Pancreas (tissue), 10 donors: ENCODE data around the gene SLC35B2. TPM values are rescaled to one million over a fixed set of nuclear protein-coding genes. Genes with fewer than 3 reads are reported as not detected.

Experiments
- ATAC-seq, 4 donors: fragments of 200-7000 bp; cut with Tn5 transposase; one replicate each; pipeline versions ENCODE4 v1.8.0 to v1.9.1; 2020; ENCODE audit warnings: mild to moderate bottlenecking in 4 of 4, moderate library complexity in 4 of 4
- DNase-seq, 6 donors: peaks; one replicate each; pipeline ENCODE4 v3.0.0-alpha.2; 2020
- FAIRE-seq: peaks from 2 replicates; lab custom pipeline; 2012; peaks lifted over from hg19 to GRCh38; lab: Jason Lieb, UNC
- H3K27ac ChIP-seq, 4 donors: fragments of 200-600 bp; sonication (generic); 1 replicate in 3 of 4; 2 replicates in 1 of 4; pipeline versions ENCODE4 v1.5.0 to v1.8.0; 2020
- H3K27me3 ChIP-seq, 4 donors: fragments of 200-600 bp; one replicate each; pipeline ENCODE4 v1.8.0; 2021
- H3K36me3 ChIP-seq, 3 donors: fragments of 200-600 bp; sonication (generic) in 1 of 3; one replicate each; pipeline versions ENCODE4 v1.5.0 to v1.8.0; 2020 to 2021
- H3K4me1 ChIP-seq, 3 donors: fragments of 200-600 bp; one replicate each; pipeline ENCODE4 v1.8.0; 2021
- H3K4me3 ChIP-seq, 4 donors: fragments of 200-600 bp; sonication (generic) in 2 of 4; one replicate each; pipeline versions ENCODE4 v1.5.0 to v1.8.0; 2020 to 2021
- H3K9me3 ChIP-seq, 4 donors: fragments of 200-600 bp; one replicate each; pipeline ENCODE4 v1.8.0; 2021
- CTCF ChIP-seq, 4 donors: fragments of 200-600 bp; sonication (generic) in 3 of 4; IDR thresholded peaks; one replicate each; pipeline versions ENCODE4 v1.5.0 to v1.8.0; 2021; ENCODE audit warnings: antibody characterized with exemption in 4 of 4
- WGBS, 2 donors: extraction: QIAGEN DNeasy Blood & Tissue Kit; methylation state at CpG; one replicate each; pipeline ENCODE4 v1.1.7; 2013; 5-methylcytosine and 5-hydroxymethylcytosine counted together
- intact Hi-C, 3 donors: fragments of 100-400 bp; cut with DNase I; formaldehyde crosslinking; loops; one replicate each; pipeline versions ENCODE4 v1.11.1 to v1.14.2; 2022
- polyA plus RNA-seq, 2 donors: library from polyadenylated mRNA; stranded (reverse); fragments of 200-250 nt; gene quantifications; one replicate each; pipeline ENCODE4 v1.2.3, GENCODE V29; 2013
- total RNA-seq, 6 donors: library from RNA; stranded (reverse); fragmentation: NEBNext Ultra II Directional in 4 of 6; extraction: Animal tissue kit (Norgen Biotek cat#: 25700) in 4 of 6; gene quantifications; one replicate each; pipeline versions ENCODE4 v1.2.1 to v1.2.4, GENCODE V29; 2021 to 2023
- donor health status: healthy with polysubstance abuse.
- donor health status: DM: no; HTN: no; CAD: no; lungs with moderate emphysema.
- donor health status: DM: no; HTN: no; CAD: no.
- donor health status: control.
- donor health status: control.
- donor health status: Bipolar disorder and iron deficiency.
- donor health status: DM: yes; HTN: yes; CAD: no.
- donor health status: DM: no; HTN: no; CAD: no.
- donor health status: DM: no; HTN: no; CAD: no.
- donor health status: DM: yes; HTN: yes; CAD: no.

Gene SLC35B2
- total and polyA plus RNA-seq, 8 donors, result 10.8 to 30.4 (median 20.5) TPM

- Histone ChIP-seq H3K36me3 (peaks cover 11 to 48% (median 42%) of the 10 kb centered on the region in 3 donors), H3K27me3 (no peaks in the 10 kb centered on the region), H3K4me1 (peaks cover 6 to 26% (median 17%) of the 10 kb centered on the region in 3 donors), H3K9me3 (no peaks in the 10 kb centered on the region), H3K4me3 (peak overlapping the region in 3 of 4 donors; percentile 62 to 89 (median 83)), H3K27ac (peak overlapping the region in 2 of 4 donors; percentile 100)
- DNase-seq (no peak), ATAC-seq (no peak), FAIRE-seq (no peak)
- TF ChIP-seq CTCF (IDR thresholded peaks at IDR 0.05), result no peak
- WGBS, 2 donors, result 5 to 8% methylated on average over 1 of the region's 1 CpG
- intact Hi-C loops, result no loop called here
Measured at GRCh38 chr6:44248579-44248978, 8.7 kb downstream of the SLC35B2 start.

GRCh38 chr6:44247338-44248302 is 9.7 kb downstream of the SLC35B2 start:
- DNase-seq (peak; percentile 83 to 92 (median 87)), FAIRE-seq (no peak), ATAC-seq (peak; percentile 45 to 63 (median 54))
- H3K9me3 ChIP-seq, result no peaks in the 10 kb centered on the region
- no peak for TF ChIP-seq CTCF (IDR thresholded peaks at IDR 0.05)
- peaks cover 11 to 38% (median 34%) of the 10 kb centered on the region in 3 donors for H3K36me3 ChIP-seq
- no peaks in the 10 kb centered on the region for H3K27me3 ChIP-seq
- peak overlapping the region; percentile 62 to 89 (median 84) for H3K4me3 ChIP-seq
- intact Hi-C loops, result no loop called here
- H3K27ac ChIP-seq, result peak overlapping the region; percentile 85 to 100 (median 98)
- 1% methylated on average over 51 to 52 of the region's 52 CpGs for WGBS, 2 donors
- peaks cover 6 to 26% (median 17%) of the 10 kb centered on the region in 3 donors for H3K4me1 ChIP-seq

GRCh38 chr6:44246663-44247337 is 10.5 kb downstream of the SLC35B2 start, which contains the start of gene HSP90AB1:
HSP90AB1 (plus strand) TSS chr6:44247101; CDS start chr6:44248630, 1,529 bp downstream.
- 0% methylated on average over 34 of the region's 34 CpGs for WGBS, 2 donors
- no peaks in the 10 kb centered on the region for H3K27me3 ChIP-seq
- peaks cover 6 to 20% (median 17%) of the 10 kb centered on the region in 3 donors for H3K4me1 ChIP-seq
- intact Hi-C loops, result no loop called here
- H3K4me3 ChIP-seq, result peak within 1 kb of the TSS; percentile 62 to 89 (median 84)
- H3K36me3 ChIP-seq, result peaks cover 11 to 30% (median 27%) of the 10 kb centered on the region in 3 donors
- no peak for TF ChIP-seq CTCF (IDR thresholded peaks at IDR 0.05)
- ATAC-seq (peak; percentile 76 to 87 (median 84)), DNase-seq (peak; percentile 92 to 98 (median 97)), FAIRE-seq (no peak)
- H3K27ac ChIP-seq, result peak within 1 kb of the TSS; percentile 85 to 100 (median 98)
- no peaks in the 10 kb centered on the region for H3K9me3 ChIP-seq

- DNase-seq, result peak; percentile 89 to 97 (median 92)
- peaks cover 5 to 23% (median 21%) of the 10 kb centered on the region in 3 donors for H3K36me3 ChIP-seq
- TF ChIP-seq CTCF (IDR thresholded peaks at IDR 0.05), result no peak
- ATAC-seq, result peak; percentile 75 to 84 (median 76)
- H3K9me3 ChIP-seq, result no peaks in the 10 kb centered on the region
- no peaks in the 10 kb centered on the region for H3K27me3 ChIP-seq
- H3K4me3 ChIP-seq, result peak overlapping the region; percentile 62 to 89 (median 84)
- peaks cover 6 to 20% (median 17%) of the 10 kb centered on the region in 3 donors for H3K4me1 ChIP-seq
- peak overlapping the region; percentile 85 to 100 (median 98) for H3K27ac ChIP-seq
- no peak for FAIRE-seq
- WGBS, 2 donors, result 0 to 1% methylated on average over 61 to 62 of the region's 62 CpGs
- intact Hi-C loops, result no loop called here
Measured at GRCh38 chr6:44245912-44246662, 11.2 kb downstream of the SLC35B2 start.
